HG02588 (cell line): ENCODE results near the gene KLHDC2.
"Not testable (repeated sequence)": the region's sequence is repeated elsewhere in the genome, so short reads cannot be mapped to it uniquely, and the experiment has no call there.

Source experiments
- ATAC-seq: cut with Tn5 transposase; IDR thresholded peaks from one replicate; pipeline ENCODE4 v1.9.1; 2021; ENCODE audit warnings: mild to moderate bottlenecking, moderate library complexity; ENCODE audit not compliant: unreplicated experiment

Gene KLHDC2

DNA sequence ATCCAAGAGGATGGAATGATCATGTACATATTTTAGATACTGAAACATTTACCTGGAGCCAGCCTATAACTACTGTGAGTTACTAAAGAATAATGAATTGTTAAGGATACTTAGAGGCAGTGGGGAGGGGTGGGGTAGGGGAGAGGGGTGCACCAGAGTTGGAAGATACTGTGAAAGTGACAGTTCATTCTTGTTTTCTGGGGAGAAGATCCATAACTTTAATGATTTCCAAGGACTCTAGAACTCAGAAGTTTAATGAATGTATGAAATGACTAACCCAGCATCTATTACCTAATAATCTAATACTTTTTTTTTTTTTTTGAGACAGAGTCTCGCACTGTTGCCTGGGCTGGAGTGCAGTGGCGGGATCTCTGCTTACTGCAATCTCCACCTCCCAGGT lies 10.5 kb downstream of the KLHDC2 start:
- no peak for ATAC-seq

DNA sequence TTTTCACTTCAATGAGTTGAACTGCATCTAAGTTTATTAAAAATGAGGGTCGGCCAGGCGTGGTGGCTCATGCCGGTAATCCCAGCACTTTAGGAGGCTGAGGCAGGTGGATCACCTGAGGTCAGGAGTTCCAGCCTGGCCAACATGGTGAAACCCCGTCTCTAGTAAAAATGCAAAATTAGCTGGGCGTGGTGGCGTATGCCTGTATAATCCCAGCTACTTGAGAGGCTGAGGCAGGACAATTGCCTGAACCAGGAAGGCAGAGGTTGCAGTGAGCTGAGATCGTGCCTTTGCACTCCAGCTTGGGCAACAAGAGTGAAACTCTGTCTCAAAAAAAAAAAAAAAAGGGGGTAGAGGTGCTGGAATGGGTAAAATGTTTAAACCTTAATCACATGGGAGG lies 13.1 kb downstream of the KLHDC2 start:
- not testable (repeated sequence) for ATAC-seq

DNA sequence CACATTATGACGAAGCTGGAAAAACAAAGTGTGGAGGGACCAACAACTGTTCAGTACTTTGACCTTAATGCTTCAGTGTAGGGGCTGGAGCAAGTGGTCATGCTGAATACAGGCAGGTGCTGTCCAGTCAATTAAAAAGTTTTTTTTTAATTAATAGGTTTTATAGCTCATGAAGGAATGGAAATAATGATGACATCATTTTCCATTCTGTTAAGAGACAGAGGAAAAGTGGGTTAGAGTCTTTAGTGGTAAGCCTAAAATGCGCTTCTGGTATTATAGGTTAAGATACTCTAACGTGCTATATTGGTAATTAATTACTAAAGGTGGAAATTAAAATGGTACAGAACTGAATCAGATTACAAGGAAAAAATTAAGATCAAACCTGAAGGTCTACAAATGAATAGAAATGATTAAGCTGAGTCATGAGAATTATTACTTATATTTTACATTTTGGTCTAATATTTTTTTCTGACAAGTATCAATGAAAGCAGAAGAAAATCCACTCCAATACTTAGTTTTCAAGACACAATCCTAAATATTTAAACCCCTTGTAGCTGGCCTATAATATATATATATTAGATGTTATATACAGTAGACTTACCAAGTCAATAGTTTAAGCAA lies 15.6 kb downstream of the KLHDC2 start:
- no peak for ATAC-seq

DNA sequence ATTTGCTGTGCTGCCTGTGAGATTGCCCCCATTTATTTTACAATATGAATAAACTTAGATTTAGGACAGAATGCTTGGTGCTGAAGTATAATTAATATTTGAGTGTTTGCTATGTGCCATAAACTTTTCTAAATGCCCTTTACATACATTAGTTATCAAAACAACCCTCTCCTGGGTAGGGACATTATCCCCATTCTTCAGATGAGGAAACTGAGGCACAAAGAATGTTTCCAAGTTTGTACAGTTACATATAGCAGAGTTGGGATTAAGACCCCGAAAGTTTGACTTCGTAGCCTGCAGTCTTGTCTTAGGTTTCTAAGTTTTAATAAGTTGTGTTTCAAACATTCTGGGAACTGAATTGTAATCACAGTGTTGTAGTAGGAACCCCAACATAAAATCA lies 18.4 kb downstream of the KLHDC2 start:
- ATAC-seq, result no peak

DNA sequence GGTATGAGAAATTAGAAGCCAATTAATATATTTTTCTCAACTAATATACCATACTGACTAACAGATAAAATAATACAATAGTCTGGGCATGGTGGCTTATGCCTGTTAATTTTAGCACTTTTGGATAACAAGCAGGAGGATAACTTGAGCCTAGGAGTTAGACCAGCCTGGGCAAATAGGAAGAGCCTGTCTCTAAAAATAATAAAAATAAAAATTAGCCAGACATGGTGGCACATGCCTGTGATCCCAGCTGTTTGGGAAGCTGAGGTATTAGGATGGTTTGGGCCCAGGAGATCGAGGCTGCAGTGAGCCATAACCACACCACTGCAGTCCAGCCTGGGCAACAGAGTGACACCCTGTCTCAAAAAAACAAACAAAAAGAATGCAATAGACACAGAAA lies 24.7 kb downstream of the KLHDC2 start:
- ATAC-seq, result no peak

DNA sequence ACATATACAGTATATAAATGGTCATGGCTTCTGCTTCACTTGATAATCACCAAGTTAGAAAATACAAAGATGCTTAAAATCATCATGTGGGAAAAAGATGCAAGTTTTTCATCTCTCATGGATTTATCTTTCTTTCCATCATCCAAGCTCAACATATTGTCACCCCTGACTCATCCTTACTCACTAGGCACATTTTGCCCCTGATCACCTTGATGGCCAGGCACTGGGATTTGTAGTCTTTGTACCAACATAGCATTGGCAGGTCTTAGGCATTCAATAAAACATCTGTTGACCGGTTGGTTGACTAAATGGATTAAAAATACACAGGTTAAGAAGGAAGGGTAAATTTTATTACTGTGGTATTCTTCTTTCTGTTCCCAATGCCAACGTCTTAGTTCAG lies 28.1 kb downstream of the KLHDC2 start:
- ATAC-seq, result no peak

DNA sequence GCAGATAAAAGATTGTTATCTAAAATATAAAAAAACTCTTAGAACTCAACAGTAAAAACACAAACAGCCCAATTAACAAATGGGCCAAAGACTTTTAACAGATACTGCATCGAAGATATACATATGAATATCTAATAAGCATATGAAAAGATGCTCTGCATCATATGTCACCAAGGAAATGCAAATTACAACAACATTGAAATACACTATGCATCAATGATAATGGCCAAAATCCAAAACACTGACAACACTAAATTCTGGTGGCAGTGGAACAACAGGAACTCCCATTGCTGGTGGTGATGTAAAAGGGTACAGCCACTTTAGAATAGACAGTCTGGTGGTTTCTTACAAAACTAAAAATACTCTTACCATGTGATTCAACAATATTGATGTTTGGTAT lies 40.8 kb downstream of the KLHDC2 start:
- no peak for ATAC-seq

DNA sequence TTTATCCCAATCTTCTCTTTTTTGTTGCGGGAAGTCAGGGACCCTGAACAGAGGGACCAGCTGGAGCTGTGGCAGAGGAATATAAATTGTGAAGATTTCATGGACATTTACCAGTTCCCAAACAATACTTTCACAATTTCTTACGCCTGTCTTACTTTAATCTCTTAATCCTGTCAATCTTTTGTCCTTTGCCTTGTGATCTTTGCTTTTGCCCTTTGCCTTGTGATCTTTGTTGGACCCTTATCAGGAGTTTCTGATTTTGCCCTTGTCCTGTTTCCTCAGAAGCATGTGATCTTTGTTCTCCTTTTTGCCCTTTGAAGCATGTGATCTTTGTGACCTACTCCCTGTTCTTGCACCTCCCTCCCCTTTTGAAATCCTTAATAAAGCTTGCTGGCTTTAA lies 48.2 kb downstream of the KLHDC2 start:
- not testable (repeated sequence) for ATAC-seq

DNA sequence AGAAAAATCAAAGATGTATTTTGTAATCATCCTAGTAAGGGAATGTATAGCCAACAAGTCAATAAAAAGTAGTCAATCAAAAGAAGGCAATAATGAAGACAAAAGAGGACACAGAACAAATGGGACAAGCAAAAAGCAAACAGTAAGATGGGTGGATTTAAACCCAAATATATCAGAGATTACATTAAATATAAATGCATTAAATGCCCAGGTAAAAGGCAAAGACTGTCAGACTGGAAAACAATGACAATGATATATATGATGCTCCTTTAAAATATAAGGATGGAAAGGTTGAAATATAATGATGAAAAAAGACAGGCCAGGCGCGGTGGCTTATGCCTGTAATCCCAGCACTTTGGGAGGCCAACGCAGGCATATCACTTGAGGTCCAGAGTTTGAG lies 48.9 kb downstream of the KLHDC2 start:
- ATAC-seq, result no peak

DNA sequence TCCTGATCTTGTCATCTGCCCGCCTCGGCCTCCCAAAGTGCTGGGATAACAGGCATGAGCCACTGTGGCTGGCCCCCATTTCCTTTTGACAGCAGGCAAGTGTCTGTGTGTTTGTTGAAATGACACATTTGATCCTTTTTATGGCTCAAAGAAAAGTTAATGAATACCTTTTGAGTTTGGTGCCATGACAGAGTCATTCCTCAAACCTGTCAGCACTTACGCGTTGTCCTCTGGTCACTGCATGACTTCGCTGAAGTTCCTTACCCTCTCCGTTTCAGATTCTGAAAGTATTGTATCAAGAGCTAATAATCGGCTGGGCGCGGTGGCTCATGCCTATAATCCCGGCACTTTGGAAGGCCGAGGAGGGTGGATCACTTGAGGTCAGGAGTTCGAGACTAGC lies 52.2 kb downstream of the KLHDC2 start:
- no peak for ATAC-seq

DNA sequence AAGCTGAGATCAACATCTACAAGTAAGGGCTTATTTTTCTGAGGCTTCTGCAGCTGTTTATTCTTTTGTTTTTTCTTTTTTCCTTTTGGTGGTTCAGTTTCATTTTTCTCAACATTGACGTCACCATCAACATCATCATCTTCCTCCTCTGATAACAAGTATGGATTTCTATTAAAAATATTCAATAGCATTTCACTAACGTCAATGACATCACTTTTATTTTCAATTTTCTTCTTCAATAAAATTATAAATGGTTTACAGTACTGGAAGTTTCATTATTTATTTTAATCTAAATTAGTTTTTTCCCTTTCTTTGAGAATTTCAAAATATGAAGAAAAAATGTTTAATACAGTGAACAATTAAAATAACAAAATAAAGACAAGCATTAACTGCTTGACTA lies 60.7 kb downstream of the KLHDC2 start:
- no peak for ATAC-seq
